PFSK-1 (cell line): ENCODE measurements around the gene MT1A.

Experiments
- FOXP2 ChIP-seq: optimal IDR thresholded peaks from 2 replicates; pipeline ENCODE3; 2011; ENCODE audit warnings: borderline replicate concordance, control low read depth, inconsistent platforms; ENCODE audit not compliant: insufficient read depth; ENCODE audit errors: extremely low read length, extremely low read depth
- POLR2AphosphoS5 ChIP-seq: IDR thresholded peaks from 2 replicates; pipeline ENCODE4 v1.6.1; 2012; ENCODE audit warnings: low read depth, mild to moderate bottlenecking, control low read depth, low read length, moderate library complexity
- REST ChIP-seq, 2 experiments: IDR thresholded peaks; 2 replicates each; pipeline versions ENCODE4 v1.6.1 to v1.8.0; 2011 to 2012; ENCODE audit warnings: low read depth in 2 of 2, low read length in 2 of 2, control low read depth in 1 of 2, inconsistent platforms in 1 of 2, mild to moderate bottlenecking in 1 of 2, moderate library complexity in 1 of 2; ENCODE audit not compliant: insufficient read depth in 1 of 2
- SIN3A ChIP-seq: IDR thresholded peaks from 2 replicates; pipeline ENCODE4 v1.6.1; 2012; ENCODE audit warnings: mild to moderate bottlenecking, low read length, moderate library complexity, borderline replicate concordance; ENCODE audit not compliant: insufficient read depth
- TAF1 ChIP-seq: IDR thresholded peaks from 2 replicates; pipeline ENCODE4 v1.6.1; 2012; ENCODE audit warnings: low read length, control low read depth, borderline replicate concordance; ENCODE audit not compliant: insufficient read depth

The MT1A gene

GRCh38 chr16:56626685-56627084, 11.8 kb upstream of the MT1A start:
- TF ChIP-seq FOXP2 (no peak), SIN3A (no peak), REST (IDR thresholded peaks at IDR 0.05; ENCODE audit: insufficient read depth in 1 of 2, low read depth in 2 of 2, low read length in 2 of 2) (no peak), POLR2AphosphoS5 (no peak), TAF1 (no peak)

- TF ChIP-seq FOXP2, result no peak
- no peak for TF ChIP-seq POLR2AphosphoS5
Measured at GRCh38 chr16:56628486-56629350, 9.7 kb upstream of the MT1A start.

DNA sequence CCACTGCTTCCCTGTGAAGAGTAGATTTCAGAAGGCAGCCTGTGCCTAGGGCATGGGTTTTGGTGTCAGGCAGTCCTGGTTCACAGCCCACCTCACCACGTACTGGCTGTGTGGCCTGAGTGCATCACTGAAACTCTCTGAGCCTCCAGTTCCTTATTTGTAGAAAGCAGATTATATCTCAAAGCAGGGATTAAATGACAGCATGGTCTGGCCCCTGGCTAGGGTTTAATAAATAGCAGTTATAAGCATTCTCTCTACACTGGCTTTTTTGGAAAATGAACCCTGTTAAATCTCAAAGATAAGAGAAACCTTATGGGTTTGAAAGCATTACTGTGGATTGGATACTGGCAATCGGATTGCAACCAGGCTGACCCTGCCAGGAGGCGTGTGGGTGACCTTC, 8.9 kb upstream of the MT1A start:
- TF ChIP-seq POLR2AphosphoS5, result no peak
- TF ChIP-seq FOXP2, result no peak
- no peak for TF ChIP-seq TAF1
- TF ChIP-seq REST (IDR thresholded peaks at IDR 0.05; ENCODE audit: insufficient read depth in 1 of 2, low read depth in 2 of 2, low read length in 2 of 2), result no peak
- TF ChIP-seq SIN3A, result no peak

DNA sequence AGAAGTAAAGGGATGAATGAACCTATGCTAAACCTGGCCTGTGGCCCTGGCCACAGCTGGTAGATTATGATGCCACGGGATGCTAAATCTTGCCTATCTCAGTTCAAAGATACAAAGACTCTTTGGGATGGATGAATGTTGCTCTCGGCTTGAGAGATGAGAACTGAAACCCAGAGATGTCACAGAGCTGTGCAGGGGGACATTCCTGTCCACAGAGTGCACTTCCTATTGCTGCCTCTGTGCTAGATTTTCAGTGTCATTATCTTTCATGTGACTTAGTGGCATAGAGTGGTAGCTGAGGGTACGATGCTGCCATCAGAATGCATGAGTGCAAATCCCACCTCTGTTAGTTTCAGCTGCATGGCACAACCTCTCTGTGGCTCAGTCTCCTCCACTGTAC, 8.3 kb upstream of the MT1A start:
- TF ChIP-seq REST (IDR thresholded peaks at IDR 0.05; ENCODE audit: insufficient read depth in 1 of 2, low read depth in 2 of 2, low read length in 2 of 2) (no peak), SIN3A (no peak), POLR2AphosphoS5 (no peak), TAF1 (no peak), FOXP2 (no peak)

DNA sequence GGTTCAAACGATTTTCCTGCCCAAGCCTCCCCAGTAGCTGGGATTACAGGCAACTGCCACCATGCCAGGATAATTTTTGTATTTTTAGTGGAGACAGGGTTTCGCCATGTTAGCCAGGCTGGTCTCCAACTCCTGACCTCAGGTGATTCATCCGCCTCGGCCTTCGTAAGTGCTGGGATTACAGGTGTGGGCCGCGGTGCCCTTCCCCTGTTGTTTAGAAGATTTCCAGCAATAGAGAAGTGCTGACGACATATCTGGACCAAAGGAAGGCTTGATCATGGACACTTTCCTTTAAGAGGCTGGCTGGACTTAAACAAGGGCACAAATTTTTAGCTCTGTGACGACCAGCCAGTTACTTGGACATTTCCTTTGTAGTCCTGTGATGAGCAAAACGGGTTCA, 7.3 kb upstream of the MT1A start:
- TF ChIP-seq TAF1 (no peak), SIN3A (no peak), POLR2AphosphoS5 (no peak), REST (IDR thresholded peaks at IDR 0.05; ENCODE audit: insufficient read depth in 1 of 2, low read depth in 2 of 2, low read length in 2 of 2) (no peak), FOXP2 (no peak)
